ENCODE results near the gene PTPN13. TPM values are rescaled to one million over a fixed set of nuclear protein-coding genes. Genes with fewer than 3 reads are reported as not detected.
A peak's percentile ranks its signal among the peaks of the same experiment; 100 is the strongest.
"Not testable (repeated sequence)": the region's sequence is repeated elsewhere in the genome, so short reads cannot be mapped to it uniquely, and the experiment has no call there.

Gene PTPN13
- total RNA-seq, 1 donor from 2014 or later: 78.6 TPM

DNA sequence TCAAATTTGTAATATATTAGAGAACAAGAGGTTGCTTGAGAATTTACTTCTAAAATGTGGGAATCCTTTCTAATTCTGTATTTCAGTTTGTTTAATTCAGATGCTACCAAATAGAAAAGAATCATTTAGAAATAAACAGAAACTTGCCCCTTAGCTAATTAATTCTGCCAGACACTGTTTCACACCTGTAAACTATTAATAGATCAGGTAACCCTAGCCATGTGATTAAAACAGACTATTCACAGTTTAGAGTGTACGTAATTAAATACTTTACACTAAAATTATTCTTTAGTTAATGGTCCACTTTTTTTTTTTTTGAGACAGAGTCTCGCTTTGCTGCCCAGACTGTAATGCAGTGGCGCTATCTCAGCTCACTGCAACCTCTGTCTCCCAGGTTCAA lies 124.0 kb downstream of the PTPN13 start:
- no peak for DNase-seq

DNA sequence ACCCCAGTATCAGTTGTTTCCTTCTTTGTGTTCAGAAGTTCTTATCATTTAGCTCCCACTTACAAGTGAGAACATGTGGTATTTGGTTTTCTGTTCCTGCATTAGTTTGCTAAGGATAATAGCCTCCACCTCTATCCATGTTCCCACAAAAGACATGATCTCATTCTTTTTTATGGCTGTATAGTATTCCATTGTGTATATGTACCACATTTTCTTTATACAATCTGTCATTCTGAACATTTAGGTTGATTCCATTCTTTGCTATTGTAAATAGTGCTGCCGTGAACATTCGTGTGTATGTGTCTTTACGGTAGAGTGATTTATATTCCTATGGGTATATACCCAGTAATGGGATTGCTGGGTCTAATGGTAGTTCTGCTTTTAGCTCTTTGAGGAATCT lies 125.0 kb downstream of the PTPN13 start:
- not testable (repeated sequence) for DNase-seq

DNA sequence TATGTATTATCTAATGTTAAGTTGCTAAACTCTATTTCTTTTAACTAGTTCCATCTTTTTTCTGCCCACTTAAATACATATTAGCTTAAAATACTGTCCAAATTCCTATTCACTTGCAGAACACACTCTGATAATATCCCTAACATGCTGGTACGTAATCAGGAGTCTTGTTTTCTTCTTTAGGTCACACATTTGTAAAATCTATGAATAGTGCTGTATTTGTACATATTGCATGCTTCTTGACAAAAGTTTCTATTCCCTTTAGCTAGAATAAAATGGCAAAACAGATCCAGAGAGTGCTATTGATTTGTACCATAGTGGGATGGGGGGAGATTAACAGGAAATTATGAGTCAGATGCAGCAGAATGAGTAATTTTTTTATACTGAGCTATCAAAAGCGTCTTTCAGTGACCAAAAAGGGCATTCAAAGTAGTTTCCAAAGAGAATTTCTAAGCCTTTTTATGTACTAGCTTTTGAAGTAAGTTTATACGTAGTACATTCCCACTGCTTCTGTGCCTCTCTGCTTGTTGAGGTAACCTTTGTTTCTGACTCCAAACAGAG lies 126.5 kb downstream of the PTPN13 start:
- peak; percentile 13 for DNase-seq

DNA sequence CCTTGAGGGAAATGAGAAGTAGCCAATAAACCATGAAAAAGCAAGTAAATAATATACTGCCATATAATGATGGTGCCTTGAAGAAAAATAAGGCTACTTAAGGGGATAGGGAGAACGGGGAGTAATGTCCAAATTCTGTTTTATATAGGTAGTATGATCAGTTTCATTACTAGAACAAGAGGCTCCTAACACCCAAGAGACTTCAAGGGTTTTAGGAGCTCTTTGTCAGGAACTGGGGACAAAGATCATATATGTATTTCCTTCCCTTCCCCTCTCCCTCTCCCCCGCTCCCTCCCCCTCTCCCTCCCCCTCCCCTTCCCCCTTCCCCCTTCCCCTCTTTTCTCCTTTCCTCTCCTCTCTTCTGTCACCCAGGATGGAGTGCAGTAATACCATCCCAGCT lies 127.3 kb downstream of the PTPN13 start:
- DNase-seq: no peak

DNA sequence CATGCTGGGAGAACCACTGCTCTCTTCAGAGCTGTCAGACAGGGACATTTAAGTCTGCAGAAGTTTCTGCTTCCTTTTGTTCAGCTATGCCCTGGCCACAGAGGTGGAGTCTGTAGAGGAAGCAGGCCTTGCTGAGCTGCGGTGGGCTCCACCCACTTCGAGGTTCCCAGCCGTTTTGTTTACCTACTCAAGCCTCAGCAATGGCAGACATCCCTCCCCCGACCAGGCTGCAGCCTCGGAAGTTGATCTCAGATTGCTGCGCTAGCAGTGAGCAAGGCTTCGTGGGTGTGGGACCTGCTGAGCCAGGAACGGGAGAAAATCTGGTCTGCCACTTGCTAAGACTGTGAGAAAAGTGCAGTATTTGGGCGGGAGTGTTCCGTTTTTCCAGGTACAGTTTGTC lies 136.2 kb downstream of the PTPN13 start:
- no peak for DNase-seq

DNA sequence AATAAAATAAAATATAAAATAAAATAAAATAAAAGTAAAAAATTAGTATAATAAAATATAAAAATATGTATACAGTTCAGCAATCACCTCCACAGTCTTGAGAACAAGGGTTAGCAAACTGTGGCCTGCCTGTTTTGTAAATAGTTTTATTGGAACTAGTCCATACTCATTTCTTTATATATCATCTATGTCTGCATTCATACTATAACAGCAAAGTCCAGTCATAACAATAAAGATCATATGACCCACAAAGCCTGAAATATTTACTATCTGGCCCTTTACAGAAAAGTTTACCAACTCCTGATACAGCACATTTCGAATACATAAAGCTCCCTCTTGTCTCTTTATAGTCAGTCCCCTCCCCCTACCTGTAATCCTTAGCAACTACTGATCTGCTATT lies 143.1 kb downstream of the PTPN13 start:
- DNase-seq: no peak

DNA sequence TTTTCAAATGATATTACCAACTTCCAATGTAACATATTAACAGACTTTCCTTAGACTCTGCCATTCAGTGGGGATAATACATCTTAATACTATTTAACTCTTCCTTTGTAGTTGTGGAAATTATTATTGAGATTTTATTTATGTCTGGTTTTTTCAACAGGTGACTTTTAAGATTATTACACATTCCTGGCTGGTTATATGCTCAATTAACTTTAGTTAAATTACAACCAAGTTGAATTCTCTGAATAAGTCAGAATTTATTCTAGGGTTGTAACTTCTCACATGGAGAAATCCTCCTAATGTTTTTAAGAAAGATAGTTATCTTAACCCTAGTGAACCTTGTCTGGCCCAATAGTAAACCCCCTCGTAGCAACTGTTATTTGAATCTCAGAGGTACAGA lies 147.7 kb downstream of the PTPN13 start:
- DNase-seq: no peak

DNA sequence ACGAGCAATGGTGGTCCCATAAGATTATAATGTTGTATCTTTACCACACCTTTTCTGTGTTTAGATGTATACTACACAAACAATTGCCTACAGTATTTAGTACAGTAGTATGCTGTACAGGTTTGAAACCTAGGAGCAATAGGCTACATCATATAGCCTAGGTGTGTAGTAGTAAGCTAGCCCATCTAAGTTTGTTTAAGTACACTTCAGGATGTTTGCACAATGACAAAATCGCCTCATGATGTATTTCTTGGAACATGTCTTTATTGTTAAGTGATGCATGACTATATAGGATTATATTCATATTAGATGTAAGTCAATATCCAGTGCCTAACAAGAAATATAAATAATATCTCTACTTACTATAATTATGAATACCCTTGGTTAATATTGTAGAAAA lies 150.5 kb downstream of the PTPN13 start:
- no peak for DNase-seq

DNA sequence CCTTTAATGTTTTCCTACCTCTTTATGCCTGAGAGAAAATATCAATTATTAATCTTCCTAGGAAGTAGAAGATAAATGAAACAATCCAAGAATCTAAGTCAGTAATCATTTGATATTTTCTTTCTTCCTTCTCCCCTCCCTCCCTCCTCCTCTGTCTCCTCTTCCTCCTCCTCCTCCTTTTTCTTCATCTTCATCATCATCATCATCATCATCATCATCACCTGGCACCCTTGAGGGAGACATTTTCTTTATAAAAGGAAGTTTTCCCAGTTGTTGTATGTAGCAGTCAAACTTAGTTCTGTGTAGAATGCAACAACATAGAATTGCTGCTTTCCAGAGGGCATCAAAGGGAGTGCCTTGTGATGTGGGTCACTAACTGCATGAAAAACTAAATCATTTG lies 155.0 kb downstream of the PTPN13 start:
- DNase-seq: no peak

DNA sequence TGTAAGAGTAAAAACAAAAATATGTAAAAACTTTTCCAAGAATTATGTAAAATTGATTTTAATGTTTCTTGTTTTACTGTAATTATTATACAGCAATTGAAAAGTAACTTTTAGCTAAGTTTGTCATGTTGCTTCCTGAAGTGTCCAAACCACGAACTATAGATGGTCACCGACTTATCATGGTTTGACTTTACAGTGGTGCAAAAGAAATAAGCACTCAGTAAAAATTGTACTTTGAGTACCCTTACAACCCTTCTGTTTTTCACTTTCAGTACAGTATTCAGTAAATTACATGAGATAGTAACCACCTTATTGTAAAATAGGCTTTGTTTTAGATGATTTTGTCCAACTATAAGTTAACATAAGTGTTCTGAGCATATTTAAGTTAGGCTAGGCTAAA lies 161.3 kb downstream of the PTPN13 start:
- no peak for DNase-seq

DNA sequence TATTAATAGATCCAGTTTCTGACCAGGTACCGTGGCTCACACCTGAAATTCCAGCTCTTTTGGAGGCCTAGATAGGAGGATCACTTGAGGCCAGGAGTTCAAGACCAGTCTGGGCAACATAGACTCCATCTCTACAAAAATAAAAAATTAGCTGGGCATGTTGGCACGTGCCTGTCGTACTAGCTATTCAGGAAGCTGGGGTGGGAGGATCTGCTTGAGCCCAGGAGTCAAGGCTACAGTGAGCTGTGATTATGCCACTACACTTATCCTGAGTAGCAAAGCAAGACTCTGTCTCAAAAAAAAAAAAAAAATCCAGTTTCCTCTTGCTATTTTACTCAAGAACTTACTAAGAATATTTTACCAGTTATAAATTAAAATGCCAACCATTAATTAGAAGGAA lies 163.4 kb downstream of the PTPN13 start:
- DNase-seq: no peak

DNA sequence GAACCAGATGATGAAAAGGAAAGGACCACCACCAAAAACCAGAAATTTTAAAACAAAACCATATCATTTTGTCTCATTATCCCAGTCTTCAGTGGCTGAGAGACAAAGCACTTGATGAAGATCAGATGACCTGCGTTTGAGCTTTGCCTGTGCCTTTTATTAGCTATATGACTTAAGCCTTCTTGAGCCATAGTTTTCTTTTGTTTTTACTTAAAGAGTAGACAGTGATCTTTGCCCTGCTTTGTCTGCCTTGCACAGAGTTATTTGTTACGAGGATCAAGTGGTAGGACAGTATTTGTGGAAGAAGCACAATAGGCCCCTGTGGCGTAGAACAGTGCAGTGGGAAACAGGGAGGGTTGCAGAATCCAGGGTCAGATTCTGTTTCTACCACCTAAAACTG lies 165.2 kb downstream of the PTPN13 start:
- DNase-seq: no peak

DNA sequence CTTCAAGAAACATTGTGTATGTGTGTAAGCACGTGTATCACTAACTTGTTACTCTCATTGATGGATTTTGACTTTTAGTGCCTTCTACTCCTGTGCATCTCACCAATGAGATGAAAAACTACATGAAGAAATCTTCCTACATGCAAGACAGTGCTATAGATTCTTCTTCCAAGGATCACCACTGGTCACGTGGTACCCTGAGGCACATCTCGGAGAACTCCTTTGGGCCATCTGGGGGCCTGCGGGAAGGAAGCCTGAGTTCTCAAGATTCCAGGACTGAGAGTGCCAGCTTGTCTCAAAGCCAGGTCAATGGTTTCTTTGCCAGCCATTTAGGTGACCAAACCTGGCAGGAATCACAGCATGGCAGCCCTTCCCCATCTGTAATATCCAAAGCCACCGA lies 168.5 kb downstream of the PTPN13 start:
- DNase-seq: no peak

DNA sequence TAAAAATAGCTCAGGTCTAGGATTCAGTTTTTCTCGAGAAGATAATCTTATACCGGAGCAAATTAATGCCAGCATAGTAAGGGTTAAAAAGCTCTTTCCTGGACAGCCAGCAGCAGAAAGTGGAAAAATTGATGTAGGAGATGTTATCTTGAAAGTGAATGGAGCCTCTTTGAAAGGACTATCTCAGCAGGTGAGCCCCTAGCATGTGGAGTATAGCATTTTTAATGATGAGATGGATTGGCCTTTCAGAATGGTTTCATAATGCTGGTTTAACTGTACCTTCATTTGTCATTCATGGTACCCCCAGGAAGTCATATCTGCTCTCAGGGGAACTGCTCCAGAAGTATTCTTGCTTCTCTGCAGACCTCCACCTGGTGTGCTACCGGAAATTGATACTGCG lies 175.7 kb downstream of the PTPN13 start:
- no peak for DNase-seq

DNA sequence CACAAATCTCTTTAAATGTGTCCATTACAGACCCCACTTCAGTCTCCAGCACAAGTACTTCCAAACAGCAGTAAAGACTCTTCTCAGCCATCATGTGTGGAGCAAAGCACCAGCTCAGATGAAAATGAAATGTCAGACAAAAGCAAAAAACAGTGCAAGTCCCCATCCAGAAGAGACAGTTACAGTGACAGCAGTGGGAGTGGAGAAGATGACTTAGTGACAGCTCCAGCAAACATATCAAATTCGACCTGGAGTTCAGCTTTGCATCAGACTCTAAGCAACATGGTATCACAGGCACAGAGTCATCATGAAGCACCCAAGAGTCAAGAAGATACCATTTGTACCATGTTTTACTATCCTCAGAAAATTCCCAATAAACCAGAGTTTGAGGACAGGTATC lies 177.0 kb downstream of the PTPN13 start:
- no peak for DNase-seq

DNA sequence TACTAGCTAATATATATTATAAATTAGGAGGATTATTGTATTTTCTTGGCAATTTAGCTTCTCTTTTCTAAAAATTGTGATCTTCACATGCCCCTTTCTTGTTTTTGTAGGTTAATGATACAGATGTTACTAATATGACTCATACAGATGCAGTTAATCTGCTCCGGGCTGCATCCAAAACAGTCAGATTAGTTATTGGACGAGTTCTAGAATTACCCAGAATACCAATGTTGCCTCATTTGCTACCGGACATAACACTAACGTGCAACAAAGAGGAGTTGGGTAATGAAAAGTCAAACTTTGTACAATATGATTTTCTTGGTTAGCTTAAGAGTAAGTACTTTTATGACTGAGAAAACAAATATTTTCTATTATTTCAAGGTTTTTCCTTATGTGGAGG lies 180.9 kb downstream of the PTPN13 start:
- no peak for DNase-seq

DNA sequence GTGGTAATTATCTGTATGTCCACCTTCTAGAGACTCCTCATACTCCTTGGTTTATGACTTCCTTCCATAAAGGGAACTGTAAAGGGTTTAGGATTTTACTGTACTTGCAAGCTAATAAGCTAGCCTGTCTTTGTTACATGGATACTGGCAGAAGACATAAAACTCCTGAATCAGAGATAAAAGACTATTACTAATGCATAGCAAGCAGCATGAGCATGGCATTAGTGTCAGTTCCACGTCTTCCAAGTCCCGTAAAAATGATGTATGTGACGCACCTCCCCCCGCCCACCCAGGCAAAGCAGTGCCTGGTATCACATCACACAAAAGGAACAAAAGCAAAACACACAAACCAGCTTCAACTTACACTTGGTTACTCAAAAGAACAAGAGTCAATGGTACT lies 184.1 kb downstream of the PTPN13 start:
- no peak for DNase-seq

DNA sequence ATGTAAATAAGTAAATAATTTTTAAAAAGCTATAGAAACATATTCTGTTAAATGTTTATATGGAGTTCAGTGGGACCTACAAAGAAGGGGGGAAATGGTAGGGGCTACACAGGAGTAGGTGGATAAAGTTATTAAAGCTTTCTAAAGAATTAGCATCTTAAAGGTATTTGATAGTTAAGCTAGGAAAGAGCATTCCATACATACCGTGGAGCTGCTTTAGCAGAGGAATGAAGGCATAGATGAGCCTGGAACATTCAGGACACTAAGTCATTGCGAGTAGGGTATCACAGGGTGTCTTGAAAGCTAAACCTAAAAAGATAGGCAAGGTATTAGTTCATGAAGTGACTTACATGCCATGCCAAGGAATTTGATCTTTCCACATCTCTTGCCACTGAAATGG lies 194.7 kb downstream of the PTPN13 start:
- DNase-seq: no peak

DNA sequence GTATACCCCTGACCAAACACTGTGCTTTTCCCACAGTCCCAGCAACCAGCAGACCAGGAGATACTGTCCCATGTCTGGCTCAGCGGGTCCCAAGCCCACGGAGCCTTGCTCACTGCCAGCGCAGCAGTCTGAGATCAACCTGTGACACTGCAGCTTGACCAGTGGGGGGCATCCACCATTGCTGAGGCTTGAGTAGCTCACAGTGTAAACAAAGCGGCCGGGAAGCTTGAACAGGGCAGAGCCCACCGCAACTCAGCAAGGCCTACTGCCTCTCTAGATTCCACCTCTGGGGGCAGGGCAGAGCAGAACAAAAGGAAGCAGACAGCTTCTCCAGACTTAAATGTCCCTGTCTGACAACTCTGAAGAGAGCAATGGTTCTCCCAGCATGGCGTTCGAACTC lies 197.0 kb downstream of the PTPN13 start:
- no peak for DNase-seq

DNA sequence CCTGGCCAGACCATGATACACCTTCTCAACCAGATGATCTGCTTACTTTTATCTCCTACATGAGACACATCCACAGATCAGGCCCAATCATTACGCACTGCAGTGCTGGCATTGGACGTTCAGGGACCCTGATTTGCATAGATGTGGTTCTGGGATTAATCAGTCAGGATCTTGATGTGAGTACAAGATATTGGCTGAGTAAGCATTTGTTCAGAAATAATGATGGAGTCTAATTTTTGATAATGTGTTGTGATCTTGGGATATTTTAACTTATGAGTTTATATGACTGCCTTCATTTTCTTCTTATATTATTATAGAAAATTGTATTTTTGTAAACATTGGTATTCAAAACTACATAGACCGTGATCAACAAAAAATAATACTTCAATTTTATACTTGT lies 215.7 kb downstream of the PTPN13 start:
- no peak for DNase-seq

DNA sequence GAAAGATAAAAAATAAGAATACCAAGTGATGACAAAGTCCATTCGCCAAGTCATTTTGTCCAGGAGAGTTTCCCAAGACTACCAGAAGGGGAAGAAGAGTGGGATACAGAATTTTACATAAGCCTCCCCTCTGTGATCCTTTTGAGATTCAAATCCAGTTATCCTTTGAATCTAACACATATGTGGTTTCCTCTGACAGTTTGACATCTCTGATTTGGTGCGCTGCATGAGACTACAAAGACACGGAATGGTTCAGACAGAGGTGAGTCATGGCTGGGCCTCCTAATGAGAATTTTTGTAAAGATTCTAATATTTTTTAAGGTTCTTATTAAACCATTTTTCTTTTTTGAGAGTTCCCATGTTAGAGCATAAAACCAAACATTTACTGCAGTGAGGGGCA lies 216.7 kb downstream of the PTPN13 start:
- no peak for DNase-seq

DNA sequence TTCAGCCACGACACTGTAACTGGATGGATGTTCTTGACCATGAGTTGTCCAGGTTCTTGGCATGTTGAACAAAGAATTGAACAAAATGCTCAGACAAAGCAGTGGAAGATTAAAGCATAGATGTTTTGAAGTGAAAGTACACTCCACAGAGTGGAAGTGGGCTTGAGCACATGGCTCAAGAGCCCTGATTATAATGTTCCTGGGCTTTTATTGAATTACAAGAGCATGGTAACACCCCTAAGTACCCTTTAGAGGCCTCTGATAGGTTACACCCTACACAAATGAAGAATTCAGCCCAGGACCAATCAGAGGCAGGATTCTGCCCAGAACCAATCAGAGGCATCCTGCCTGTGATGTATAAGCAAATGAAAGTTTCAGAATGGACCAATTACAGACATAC lies 221.5 kb downstream of the PTPN13 start:
- no peak for DNase-seq

DNA sequence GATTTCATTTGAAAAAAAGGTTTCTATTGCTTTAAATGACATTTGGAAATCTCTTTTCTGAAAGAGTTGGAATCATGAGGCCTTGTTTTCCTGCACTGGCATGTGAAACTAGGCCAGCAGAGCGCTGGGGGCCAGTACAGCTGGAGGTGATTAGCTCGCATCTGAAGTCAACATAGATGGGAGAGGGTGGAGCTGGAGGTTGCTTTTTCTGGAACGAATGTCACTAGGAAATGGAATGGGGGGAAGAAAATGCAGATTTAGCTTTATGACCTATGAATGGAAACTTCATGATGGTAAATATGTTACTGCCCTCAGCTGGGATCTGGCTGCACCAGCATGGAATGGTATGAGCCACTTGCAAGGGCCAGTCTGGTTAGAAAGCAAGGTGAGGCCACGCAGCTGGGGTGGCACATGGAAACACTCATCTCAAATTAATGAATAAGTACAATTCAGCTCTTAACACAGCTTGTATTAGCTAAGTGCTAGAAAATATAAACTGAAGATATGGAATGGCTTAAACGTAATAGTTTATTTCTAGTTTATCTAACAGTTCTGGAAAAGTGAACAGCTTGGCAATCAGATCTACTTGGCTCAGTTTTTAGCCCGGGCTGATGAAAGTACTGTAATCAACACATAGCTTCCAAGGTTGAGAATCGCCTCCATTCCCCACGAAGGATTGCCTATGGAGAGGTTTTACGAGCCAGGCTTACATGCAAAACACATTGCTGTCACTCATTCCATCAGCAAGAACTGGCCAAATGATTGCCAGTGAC lies 222.6 kb downstream of the PTPN13 start:
- peak; percentile 86 for DNase-seq

DNA sequence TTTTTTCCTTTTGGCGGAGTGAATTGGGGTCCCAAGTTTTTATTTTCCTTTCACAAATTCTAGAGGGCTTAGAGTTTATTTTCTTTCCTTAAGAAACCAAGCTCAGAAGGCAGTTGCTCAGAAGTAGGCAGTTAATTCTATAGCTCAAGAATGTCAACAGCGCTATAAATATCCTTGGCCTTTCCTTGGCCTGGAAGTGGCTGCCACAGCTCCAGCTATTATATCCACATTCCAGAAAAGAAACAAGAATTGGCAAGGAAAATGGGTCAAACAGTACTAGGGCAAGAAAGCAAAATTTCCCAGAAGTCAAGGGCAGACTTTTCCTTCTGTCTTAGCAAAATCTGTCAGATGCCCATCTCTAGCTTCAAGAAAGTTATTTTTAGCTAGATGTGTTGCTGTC lies 224.1 kb downstream of the PTPN13 start:
- DNase-seq: no peak

DNA sequence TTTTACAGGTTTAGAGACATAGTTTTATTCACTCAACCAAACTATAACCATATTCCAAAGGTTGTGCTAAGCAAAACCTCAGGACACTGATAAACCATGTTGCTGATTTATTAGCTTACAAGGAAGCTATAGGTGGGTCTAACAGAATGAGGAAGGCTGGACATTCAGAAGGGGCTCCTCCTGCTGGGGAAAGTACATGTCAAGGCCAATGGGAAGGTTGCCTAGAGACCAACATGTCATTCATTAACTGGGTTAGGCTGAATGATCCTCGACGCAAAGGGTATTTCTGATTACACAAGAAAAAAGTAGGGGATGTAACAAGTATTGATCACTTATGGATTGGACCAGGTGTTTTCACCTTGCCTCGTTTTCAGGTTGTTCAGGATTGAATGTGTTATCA lies 224.7 kb downstream of the PTPN13 start:
- no peak for DNase-seq

Data from skin of body (tissue), 2 donors.